IMR-90 (cell line): ENCODE data around the gene PLA2G2F.

Experiments used
- CEBPB ChIP-seq: IDR thresholded peaks from 2 replicates; pipeline ENCODE4 v1.6.1; 2012; ENCODE audit warnings: low read depth, low read length, improper control_type of control experiment
- MAFK ChIP-seq: IDR thresholded peaks from 2 replicates; pipeline ENCODE4 v1.6.1; 2012; ENCODE audit warnings: low read depth, low read length, improper control_type of control experiment
- NFE2L2 ChIP-seq: fragments of 150-350 bp; IDR thresholded peaks from 2 replicates; pipeline ENCODE4 v1.6.1; 2016; ENCODE audit warnings: low read depth, mild to moderate bottlenecking, low read length
- POLR2A ChIP-seq: IDR thresholded peaks from 2 replicates; pipeline ENCODE4 v1.6.1; 2012; ENCODE audit warnings: mild to moderate bottlenecking, low read depth, low read length
- RAD21 ChIP-seq: IDR thresholded peaks from 2 replicates; pipeline ENCODE4 v1.6.1; 2012; ENCODE audit warnings: low read length, improper control_type of control experiment
- RCOR1 ChIP-seq: IDR thresholded peaks from 2 replicates; pipeline ENCODE4 v1.6.1; 2012; ENCODE audit warnings: mild to moderate bottlenecking, low read length, improper control_type of control experiment; ENCODE audit not compliant: insufficient replicate concordance
- TF ChIP-seq, protein P1 (sequence below): conservative IDR thresholded peaks from 2 replicates; pipeline ENCODE4 v1.5.1; 2012; ENCODE audit warnings: mild to moderate bottlenecking, low read depth, low read length, improper control_type of control experiment

DNA sequence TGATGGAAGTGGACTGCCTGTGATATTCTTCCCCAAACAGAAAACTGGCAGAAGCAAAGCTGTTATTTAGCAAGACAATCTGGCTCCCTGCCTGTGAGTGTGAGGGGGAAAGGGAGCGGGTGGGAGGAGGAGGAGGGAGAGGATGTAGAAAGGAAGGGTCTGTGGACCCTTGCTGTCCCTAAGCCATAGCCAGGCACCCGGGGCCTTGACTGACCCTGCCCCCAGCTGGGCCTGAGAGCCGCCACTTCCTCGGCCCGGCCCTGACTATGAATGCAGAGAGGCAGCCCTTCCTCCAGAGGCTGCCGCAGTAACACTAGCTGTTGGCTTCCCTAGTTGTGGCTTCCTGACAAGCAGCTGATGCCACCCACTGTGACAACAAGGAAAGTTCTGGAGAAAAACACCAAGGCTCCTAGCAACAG is 13.9 kb downstream of the PLA2G2F start:
- TF ChIP-seq, protein P1, sequence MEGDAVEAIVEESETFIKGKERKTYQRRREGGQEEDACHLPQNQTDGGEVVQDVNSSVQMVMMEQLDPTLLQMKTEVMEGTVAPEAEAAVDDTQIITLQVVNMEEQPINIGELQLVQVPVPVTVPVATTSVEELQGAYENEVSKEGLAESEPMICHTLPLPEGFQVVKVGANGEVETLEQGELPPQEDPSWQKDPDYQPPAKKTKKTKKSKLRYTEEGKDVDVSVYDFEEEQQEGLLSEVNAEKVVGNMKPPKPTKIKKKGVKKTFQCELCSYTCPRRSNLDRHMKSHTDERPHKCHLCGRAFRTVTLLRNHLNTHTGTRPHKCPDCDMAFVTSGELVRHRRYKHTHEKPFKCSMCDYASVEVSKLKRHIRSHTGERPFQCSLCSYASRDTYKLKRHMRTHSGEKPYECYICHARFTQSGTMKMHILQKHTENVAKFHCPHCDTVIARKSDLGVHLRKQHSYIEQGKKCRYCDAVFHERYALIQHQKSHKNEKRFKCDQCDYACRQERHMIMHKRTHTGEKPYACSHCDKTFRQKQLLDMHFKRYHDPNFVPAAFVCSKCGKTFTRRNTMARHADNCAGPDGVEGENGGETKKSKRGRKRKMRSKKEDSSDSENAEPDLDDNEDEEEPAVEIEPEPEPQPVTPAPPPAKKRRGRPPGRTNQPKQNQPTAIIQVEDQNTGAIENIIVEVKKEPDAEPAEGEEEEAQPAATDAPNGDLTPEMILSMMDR, result no peak
- no peak for TF ChIP-seq POLR2A
- TF ChIP-seq RAD21, result no peak
- TF ChIP-seq CEBPB, result no peak
- TF ChIP-seq RCOR1, result no peak
- no peak for TF ChIP-seq NFE2L2
- TF ChIP-seq MAFK, result no peak
